ENCODE measurements around the gene DOCK1.

DNA sequence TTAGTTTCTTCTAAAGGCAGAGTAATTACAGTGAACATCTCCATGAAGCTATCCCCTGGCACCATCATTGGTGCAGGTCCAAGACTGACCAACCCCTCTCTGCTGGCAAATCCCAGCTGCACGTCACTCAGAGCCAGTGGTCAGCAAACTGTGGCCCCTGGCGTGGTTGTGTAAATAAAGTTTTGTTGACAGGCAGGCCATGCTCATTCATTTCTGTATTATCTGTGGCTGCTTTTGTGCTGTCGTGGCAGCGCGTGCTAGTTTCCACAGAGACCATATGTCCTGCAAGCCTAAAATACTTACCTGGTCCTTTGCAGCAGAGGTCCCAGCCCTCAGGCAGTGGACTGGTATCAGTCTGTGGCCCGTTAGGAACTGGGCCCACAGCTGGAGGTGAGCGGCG lies 526.3 kb downstream of the DOCK1 start:
- TF ChIP-seq, protein P1, sequence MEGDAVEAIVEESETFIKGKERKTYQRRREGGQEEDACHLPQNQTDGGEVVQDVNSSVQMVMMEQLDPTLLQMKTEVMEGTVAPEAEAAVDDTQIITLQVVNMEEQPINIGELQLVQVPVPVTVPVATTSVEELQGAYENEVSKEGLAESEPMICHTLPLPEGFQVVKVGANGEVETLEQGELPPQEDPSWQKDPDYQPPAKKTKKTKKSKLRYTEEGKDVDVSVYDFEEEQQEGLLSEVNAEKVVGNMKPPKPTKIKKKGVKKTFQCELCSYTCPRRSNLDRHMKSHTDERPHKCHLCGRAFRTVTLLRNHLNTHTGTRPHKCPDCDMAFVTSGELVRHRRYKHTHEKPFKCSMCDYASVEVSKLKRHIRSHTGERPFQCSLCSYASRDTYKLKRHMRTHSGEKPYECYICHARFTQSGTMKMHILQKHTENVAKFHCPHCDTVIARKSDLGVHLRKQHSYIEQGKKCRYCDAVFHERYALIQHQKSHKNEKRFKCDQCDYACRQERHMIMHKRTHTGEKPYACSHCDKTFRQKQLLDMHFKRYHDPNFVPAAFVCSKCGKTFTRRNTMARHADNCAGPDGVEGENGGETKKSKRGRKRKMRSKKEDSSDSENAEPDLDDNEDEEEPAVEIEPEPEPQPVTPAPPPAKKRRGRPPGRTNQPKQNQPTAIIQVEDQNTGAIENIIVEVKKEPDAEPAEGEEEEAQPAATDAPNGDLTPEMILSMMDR (conservative IDR thresholded peaks at IDR 0.05), result no peak
- TF ChIP-seq ZFX (IDR thresholded peaks at IDR 0.05), result no peak

All from C4-2B (cell line).